Hematopoietic multipotent progenitor cell treated with erythropoietin and hydrocortisone succinate and interleukin-3 and kit ligand, for 4 days (in vitro differentiated cells): Measurements from ENCODE around the gene ANK3.

Experiments used
- DNase-seq: peaks from one replicate; pipeline ENCODE4 v3.0.0-alpha.2; 2015

The ANK3 gene

DNA sequence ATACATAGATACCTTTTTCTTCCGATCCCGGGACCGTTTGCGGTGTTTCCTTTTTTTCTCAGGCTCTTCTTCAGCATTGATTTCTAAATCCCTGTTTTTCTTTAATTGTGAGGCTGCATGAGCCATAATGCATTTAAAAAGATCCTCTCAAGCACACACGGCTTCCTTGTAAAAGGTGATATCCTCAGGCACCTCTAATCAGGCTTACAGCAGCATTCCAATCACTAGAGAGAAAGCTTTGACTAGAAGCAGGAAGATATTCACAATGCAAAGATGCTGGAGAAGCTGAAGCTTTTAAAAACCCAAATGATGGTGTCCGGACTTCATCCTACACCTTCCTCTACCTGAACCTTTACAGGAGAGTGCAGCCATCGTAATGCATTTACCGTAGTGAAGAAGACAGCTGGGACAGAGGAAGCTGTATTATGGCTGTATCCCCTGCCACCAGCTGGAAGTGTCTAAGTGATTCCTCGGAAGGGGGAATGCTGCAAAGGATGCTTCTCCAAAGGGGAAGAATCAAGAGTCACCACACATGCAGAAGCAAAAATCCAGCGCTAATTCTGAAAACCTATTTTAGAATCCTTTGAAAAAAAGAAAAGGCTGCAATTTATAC lies at the start of gene ANK3:
Gene ANK3, minus strand, starts transcription at position 463 of the 613 bp plus-strand sequence. Its CDS starts 337 bp downstream, at position 126.
- no peak for DNase-seq

DNA sequence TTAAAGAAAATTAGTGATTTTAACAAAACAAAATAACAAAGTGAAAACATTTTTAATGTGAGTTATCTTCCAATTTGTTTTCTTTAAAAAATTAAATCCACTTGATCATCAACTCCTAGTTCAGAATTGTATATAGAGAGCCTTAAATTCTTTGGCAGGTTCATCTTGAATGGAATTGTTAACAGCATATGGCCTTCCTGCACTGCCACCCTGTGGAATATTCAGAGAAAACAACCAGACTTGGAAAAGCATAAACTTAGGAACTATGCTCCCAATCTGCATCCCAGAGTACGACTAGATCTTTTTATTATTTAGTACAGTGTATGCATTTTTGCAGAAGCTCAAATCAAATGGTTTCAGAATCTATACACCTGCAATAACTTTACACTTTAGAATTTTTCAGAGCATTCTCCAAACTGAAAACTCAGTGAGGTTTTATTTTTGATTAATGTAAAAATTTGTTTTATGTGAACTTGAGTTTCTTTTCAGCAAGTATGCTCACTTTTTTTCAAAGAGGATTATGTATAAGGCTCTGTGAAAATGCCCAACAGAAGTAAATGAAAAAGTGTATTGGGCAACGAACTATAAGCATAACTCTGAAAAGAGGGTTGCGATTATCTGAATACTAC lies 44.9 kb upstream of the ANK3 start:
- DNase-seq, result peak; percentile 67

DNA sequence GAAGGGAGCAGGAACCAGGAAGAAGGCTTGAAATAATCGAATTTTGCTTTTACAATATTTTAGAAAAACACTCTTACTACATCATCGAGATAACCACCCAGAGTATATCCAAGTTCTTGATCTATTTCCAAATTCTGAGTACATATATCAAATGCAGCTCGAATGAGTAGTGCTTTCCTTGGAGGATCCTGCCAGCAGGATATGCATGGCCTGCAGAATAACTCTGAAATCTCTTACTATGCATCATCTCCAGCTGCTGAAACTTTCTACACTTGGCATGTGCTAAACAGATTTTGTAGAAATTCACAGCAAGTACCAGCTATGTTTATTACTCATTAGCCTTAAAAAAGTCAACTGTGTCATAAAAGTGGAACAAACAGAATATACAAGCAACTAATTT lies 44.0 kb upstream of the ANK3 start:
- no peak for DNase-seq

DNA sequence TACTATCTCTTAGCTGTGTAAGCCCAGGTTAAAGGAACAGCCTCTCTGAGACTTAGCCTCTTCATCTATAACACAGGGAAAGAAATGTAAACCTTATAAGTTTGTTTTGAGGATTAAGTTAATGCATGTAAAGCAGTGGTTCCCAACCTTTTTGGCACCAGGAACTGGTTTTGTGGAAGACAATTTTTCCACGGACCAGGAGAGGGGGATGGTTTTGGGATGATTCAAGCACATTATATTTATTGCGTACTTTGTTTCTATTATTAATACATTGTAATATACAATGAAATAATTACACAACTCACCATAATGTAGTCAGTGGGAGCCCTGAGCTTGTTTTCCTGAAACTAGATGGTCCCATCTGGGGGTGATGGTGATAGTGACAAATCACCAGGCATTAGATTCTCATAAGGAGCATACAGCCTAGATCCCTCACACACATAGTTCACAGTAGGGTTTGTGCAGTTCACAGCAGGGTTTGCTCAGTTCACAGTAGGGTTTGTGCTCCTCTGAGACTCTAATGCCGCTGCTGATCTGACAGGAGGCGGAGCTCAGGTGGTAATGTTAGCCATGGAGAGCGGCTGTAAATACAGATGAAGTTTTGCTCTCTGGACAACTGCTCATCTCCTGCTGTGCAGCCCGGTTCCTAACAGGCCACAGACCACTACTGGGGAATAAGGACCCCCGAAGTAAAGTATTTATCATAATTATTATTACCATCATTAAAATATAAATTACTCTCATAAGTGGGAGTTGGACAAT lies 41.3 kb upstream of the ANK3 start:
- no peak for DNase-seq

DNA sequence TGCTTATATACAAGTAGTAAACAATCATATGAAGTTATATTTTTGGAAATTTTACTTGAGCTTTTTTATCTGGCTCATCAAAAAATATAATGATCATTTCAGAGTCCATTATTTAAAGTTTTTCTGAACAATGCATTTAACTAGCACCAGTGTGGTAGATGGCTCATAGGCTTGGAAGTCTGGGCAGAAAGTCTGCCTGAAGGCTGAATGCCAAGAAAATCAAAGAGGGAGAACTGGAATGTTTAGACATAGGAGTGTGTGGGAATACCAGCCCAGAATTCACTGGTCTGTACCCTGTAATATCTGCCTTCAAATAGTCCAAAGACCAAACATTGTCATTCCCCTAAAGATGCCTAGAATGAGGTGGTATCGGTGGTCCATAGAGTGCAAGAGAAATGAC lies 40.3 kb upstream of the ANK3 start:
- DNase-seq, result no peak

DNA sequence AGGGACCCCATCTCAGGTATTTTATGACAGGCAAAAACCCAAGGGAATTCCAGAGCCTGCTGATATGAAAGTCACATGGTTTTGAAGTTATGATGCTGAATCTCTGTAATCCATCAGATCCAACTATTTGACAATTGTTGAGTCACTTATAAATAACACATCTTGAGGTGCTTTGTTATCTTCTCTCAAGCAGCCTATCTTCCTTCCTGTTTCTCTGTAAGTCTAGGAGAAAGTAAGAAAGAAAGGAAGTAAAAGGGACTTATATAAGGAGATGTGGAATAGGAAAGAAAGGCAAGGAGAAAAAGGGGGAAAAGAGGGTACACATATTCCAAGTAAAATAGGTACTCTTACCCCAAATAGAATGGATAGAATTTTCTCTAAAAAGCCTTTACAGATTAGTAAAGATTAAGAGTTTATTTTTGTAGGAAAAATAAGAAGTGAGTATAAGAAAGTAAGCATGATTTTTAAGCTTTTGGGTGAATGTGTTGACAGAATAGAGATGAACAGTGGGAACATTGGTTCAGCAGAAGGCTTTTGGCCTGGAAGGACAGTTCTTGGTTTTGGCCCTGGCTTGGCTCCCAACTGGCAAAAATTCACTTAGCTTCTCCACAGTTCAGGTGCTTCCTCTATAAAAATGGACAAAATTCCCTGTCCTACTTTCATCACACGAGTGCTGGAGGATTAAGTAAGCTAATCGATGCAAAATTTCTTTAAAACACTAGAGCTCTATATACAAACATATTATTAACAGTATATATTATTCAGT lies 39.6 kb upstream of the ANK3 start:
- DNase-seq, result peak; percentile 22

DNA sequence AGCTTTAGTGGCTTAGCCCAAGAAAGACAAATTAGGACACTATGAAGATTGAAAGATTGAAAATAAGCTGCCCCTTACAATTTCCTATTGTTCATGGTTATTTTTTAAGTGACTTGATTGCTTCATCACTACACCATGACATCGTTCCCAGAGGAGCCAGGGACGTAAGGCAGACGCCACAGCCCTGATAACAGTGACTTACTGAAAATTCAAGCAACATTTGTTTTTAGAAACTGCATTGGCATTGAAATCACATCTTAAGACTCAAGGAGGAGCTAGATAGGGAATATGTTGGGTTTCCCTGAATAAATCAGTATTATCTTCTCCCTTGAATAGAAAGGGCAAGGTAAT lies 38.7 kb upstream of the ANK3 start:
- DNase-seq, result no peak

DNA sequence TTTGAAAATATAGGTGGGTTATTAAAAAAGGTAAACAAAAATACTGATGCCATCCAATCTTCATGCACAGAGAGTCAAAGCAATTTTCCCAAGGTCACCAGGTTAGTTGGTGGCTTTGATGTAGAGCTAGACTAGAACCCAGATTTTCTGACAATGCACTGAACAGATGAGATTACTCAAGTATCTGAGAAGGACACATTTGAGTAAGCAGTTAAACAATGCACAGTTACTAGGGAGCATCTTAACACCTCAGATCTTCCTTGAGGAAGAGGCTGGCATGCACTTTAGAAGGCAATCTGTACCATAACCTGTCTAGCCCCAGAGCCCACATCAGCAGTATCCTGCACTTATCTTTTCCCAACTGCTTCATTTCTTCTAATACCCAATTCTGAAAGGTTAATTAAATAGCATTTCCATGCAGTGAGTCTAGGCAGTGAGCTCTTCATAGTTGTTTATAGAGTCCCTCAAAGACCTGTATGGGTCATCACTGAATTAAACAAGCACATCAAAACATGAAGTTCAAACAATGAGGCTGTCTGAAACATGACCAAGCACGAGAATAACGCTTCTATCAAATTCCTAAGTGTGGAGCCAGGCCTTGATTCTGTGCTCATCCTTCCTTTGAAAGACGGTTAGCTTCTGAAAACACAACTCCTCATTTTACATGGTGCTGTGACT lies 38.2 kb upstream of the ANK3 start:
- DNase-seq, result no peak

DNA sequence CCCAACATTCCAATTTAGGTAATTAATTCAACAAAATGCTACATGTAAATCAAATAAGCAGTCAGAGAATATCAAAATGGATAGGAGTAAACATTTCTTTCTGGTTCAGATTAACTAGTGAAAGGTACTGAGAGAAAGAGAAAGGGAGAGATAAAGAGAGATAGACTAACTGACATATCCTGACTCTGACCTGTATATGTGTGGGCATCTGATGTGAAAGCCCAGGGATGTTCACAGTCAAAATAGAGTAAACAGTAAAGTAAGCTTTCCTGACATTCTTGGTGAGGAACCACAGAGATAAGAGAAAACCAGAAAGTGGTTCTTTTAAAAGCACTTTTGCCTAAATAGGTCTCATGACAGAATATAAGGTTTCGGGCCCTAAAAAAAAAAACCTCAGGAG lies 37.5 kb upstream of the ANK3 start:
- DNase-seq, result no peak

DNA sequence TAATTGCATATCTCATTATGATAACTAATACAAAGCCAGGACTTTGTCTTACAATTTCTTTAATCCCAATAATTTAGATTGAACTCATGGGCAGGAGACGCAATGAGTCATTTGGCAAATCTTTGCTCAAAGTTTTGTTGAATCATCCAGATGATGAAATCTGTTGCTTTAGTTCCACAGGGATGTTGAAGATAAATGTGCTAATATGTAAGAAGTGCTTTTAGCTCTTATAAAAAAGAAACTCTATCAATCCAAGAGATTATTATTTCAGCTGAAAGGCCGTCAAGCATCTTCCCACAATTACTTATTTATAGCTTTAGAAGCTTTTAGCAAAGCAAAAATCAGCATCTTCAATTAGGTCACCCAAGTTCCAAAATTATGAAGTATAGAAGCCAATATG lies 36.8 kb upstream of the ANK3 start:
- no peak for DNase-seq

DNA sequence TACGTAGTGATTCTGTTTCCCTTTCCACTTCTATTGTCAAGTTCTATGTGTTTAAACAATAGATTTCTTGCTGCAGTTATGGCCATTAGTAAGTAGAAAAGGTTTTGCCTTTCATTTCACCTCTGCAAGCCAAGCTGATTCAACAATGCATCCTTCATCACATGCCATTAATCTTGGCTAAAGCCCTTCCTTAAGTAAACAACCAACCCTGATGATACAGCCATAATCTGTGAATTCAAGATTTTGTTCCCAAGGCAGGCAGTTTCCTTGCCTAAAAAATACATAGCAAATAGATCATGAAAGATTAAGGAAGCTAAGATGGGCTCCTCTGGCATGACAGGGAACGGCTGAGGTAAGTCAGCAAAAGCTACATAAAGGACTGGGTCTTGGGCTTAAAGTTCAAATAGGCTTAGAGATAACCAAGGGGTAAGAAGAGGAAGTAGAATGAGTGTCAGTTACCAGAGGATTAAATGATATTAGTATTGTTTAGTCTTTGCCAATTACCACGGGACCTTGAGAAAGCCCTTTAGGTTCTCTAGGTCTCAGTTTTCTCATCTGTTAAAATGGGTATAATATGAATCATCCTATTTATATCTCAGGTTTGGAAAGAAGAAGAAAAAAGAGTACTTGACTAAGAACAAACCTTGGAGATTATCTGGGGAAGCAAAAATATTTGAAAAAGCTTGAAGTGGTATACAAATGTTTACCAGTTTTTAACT lies 35.9 kb upstream of the ANK3 start:
- DNase-seq, result peak; percentile 22

DNA sequence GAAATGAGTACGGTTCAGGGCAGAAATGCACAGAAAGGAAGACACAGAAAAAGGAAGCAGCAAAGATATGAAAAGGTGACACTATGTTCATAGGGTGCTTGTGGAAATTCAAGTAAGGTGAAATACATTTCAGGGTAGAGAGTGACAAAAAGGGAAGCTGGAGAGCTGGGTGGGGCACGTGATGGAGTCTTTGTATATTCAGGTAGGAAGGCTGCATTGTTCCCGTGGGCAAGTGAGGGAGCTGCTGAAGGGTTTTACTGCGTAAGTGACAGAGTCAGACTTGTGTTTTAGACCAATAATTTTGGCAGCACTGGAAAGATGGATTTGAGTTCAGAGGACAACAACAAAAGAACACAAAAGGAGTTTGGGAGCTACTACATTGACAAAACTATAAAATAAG lies 35.3 kb upstream of the ANK3 start:
- no peak for DNase-seq

DNA sequence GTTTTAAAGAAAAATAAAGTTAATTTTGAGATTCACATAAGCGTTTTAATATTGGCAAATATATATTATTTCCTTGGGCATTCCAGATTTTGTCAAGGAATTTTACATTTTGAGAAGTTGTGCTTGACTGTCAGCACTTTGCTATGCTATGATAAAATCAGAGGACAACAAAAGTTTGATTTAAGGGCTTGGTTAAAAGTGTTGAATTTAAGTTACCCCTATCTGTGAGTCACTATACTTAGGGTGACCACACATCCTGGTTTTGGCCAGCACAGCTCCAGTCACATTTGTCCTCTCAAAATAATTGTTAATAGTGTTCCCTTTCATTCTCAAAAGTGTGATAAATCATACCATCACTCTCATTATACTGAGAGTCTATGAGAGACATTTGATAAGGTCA lies 34.2 kb upstream of the ANK3 start:
- no peak for DNase-seq

DNA sequence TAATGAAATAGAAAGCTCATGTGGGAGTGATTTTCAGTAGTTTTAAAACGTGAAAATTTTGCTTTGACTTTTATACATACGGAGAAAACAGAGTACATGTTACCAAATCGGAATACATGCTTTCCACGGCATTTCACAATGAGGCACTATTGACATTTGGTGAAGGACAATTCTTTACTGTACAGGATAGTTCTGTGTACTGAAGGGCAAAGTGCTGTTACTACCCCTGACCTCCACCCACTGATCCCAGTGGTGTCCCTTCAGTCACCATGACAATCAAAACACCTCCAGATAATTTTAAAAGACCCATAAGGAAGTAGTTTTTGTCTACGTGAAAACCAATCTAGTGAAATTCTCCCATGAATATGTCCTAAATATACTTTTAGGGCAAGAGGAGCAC lies 33.1 kb upstream of the ANK3 start:
- no peak for DNase-seq

DNA sequence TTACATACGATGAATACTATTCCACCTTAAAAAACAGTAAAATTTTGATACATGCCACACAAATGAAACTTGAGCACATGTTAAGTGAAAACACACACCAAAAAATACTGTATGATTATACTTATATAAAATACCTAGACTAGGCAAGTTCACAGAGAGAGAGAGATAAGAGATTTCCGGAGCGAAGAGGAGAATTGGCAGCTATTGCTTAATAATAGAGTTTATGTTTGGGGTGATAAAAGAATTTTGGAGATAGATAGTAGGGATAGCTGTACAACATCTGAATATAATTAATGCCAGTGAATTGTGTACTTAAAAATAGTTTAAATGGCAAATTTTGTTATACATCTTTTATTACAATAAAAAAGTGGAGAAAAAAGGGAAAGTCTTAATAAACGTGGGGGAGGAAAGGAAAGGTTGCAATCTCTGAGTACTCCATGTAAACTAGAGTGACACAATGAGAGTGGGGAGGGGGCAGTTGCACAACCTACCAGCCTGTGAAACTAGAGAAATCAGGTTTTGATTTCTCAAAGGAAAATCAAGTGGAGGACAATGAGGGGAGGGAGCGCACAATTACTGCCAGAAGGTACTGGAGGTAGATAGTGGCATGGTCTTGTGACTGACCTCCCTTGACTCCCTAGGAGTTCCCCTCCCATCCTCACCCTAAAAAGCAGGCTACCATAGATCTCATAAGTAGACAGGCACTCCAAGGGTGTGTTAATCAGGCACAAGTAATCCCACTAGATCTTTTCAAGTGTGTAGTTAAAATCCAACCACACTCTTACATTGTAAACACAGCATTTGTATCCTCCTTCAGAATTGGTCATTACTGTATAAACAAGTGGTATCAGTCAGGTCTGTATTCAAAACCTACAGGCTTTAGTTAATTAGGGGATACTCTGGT lies 31.6 kb upstream of the ANK3 start:
- DNase-seq, result no peak

DNA sequence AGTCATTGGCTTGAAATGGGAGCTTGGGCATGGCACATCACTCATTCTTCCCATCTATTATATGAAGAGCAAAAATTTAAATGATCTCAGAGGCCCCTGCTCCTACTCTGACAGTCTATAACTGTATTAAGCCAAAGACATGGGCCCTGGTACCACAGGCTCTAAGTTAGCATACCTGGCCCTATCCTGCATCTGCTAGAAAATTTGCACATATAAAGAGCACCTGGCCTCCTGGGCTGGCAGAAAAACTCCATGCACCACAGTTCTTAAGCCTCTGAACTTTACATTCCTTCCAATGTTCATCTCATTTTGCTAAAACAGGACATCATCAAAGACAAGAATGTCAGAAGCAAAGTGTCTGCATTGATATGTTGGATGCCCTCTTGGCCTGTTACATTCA lies 29.6 kb upstream of the ANK3 start:
- DNase-seq, result no peak

DNA sequence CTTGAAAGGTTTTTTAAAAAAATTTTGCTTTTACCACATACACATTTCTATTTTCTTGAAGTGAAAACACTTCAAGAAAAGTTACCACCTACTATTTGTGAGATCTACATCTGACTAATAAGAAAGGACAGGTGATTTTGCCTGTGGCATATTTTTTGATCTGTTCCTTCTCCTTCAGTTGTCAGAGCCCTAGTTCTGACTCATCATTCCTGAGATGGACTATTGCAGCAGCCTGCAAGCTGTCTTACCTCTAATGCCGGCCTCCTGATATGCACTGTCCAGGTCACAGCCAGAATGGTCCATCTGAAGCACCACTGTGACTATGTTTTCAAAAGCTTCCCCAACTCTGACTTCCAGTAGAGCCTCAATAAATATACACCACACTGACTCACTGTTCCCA lies 28.2 kb upstream of the ANK3 start:
- DNase-seq, result no peak

DNA sequence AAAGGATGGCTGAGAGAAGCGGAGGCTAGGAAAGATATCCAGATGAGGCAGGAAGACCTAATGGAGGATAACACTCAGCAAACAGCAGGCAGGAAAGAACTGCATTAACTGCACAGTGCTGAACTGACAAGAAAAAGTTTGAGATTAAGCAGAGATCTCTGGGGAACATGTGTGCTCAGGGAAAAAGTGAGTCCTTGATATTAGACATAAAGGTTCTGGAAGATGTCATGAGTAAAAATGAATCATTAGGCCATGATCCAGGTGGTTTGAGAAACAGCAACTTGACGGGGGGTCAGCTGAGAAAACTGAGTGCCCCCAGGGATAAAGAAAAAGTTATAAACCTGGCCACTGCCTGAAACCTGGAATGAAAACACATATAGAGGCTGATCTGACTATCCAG lies 27.3 kb upstream of the ANK3 start:
- no peak for DNase-seq

DNA sequence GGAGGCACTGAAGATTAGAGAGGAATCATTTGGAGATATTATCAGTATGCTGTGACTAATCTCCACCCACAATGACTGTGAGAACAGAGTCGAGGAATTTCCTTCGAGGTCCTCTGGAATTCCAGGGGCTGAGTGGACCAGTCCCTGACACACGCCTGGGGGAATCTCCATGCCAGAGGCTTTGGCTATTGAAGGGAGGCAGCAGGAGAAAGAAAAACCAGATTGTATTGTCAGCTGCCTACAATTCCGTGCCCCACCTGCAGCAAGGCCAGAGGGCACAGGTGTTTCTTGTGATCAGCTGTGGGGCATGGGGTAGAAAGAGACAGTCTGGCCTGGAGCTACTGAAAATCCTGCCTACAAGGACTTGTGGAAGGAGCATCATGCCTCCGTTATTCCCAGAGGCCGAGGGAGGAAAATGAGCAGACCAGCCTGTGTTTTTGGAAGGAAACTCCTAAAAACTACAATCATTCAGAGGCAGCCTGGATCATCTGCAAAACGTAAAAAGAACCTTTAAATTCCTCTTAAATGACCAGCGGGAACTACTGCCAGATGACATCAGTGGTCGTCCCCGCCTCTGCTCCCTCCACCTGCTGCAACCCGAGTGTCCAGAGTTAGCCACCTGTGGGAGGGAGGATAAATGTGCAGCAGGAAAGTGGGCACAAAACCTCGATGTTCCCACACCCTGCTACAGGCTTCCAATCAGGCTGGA lies 25.4 kb upstream of the ANK3 start:
- no peak for DNase-seq

DNA sequence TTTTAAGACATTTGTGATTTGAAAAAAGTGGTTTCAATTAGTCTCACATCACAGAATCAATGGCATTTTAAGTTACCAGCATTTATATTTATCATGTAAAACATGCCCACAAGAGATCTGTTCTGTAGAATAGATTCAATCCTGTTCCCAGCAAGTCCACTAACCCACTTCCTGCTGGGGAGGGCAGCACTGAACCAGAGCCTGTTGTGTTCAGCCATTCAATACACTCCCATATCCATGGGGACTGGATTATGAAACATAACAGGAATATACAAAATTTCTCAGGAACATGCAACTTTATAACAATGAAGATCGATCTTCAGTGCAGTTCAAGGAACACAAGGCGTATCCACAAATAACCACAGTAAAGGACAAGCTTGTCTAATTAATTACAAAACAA lies 24.4 kb upstream of the ANK3 start:
- DNase-seq, result no peak
